ENCODE measurements around the gene PLAGL2. TPM values are rescaled to one million over a fixed set of nuclear protein-coding genes. Genes with fewer than 3 reads are reported as not detected.

PLAGL2 gene
- total and polyA plus RNA-seq, 9 of the 15 experiments (the other 6 are each of a cell fraction or from before 2014, with no cell fraction given) = 3.1 to 24.3 (median 6.4) TPM

GRCh38 chr20:32234135-32234808 is 26.7 kb upstream of the PLAGL2 start:
- Histone ChIP-seq H3K9ac (ENCODE audit: insufficient read depth in 1 of 2, low read depth in 2 of 2, low read length in 2 of 2) (no peak overlapping the region), H3K4me3 (no peak overlapping the region), H2AFZ (ENCODE audit: low read depth, low read length) (no peak overlapping the region), H3K4me2 (ENCODE audit: insufficient read depth, low read length) (no peak overlapping the region), H3K27ac (ENCODE audit: extremely low read depth, low read depth, low read length) (no peak overlapping the region), H3K36me3 (ENCODE audit: control insufficient read depth, insufficient read depth, low read length) (peaks cover 67% of the 10 kb centered on the region), H3K9me1 (ENCODE audit: control insufficient read depth, insufficient read depth, low read length) (peaks cover 3% of the 10 kb centered on the region), H3K27me3 (ENCODE audit: control insufficient read depth in 2 of 2, insufficient read depth in 2 of 2, low read length in 2 of 2) (no peaks in the 10 kb centered on the region), H3K9me3 (replicated peaks; ENCODE audit: control insufficient read depth, insufficient read depth, low read depth, low read length) (no peaks in the 10 kb centered on the region), H4K20me1 (replicated peaks; ENCODE audit: control insufficient read depth, insufficient read depth, low read length) (peaks cover 4% of the 10 kb centered on the region; the same call in 1 of the 2 replicates), H3K79me2 (ENCODE audit: control insufficient read depth, insufficient read depth, low read length) (no peaks in the 10 kb centered on the region), H3K4me1 (replicated peaks in 1 of 2; ENCODE audit: control insufficient read depth in 2 of 2, insufficient read depth in 2 of 2, low read length in 2 of 2) (no peaks in the 10 kb centered on the region)
- WGBS (ENCODE audit: insufficient coverage, low coverage, missing lambda C conversion rate) = 90% methylated on average over 10 of the region's 13 CpGs
- FAIRE-seq = no peak
- TF ChIP-seq MTF1 (CRISPR knock-in tag; IDR thresholded peaks at IDR 0.05; ENCODE audit: borderline replicate concordance) = no peak
- no peak for TF ChIP-seq CBX1 (IDR thresholded peaks at IDR 0.05; ENCODE audit: low read depth)
- TF ChIP-seq, protein P1, sequence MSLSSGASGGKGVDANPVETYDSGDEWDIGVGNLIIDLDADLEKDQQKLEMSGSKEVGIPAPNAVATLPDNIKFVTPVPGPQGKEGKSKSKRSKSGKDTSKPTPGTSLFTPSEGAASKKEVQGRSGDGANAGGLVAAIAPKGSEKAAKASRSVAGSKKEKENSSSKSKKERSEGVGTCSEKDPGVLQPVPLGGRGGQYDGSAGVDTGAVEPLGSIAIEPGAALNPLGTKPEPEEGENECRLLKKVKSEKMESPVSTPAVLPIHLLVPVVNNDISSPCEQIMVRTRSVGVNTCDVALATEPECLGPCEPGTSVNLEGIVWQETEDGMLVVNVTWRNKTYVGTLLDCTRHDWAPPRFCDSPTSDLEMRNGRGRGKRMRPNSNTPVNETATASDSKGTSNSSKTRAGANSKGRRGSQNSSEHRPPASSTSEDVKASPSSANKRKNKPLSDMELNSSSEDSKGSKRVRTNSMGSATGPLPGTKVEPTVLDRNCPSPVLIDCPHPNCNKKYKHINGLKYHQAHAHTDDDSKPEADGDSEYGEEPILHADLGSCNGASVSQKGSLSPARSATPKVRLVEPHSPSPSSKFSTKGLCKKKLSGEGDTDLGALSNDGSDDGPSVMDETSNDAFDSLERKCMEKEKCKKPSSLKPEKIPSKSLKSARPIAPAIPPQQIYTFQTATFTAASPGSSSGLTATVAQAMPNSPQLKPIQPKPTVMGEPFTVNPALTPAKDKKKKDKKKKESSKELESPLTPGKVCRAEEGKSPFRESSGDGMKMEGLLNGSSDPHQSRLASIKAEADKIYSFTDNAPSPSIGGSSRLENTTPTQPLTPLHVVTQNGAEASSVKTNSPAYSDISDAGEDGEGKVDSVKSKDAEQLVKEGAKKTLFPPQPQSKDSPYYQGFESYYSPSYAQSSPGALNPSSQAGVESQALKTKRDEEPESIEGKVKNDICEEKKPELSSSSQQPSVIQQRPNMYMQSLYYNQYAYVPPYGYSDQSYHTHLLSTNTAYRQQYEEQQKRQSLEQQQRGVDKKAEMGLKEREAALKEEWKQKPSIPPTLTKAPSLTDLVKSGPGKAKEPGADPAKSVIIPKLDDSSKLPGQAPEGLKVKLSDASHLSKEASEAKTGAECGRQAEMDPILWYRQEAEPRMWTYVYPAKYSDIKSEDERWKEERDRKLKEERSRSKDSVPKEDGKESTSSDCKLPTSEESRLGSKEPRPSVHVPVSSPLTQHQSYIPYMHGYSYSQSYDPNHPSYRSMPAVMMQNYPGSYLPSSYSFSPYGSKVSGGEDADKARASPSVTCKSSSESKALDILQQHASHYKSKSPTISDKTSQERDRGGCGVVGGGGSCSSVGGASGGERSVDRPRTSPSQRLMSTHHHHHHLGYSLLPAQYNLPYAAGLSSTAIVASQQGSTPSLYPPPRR (CRISPR knock-in tag; IDR thresholded peaks at IDR 0.05; ENCODE audit: borderline replicate concordance) = no peak
- no peak for TF ChIP-seq ELK1 (CRISPR knock-in tag; IDR thresholded peaks at IDR 0.05)
- TF ChIP-seq SAFB2 (IDR thresholded peaks at IDR 0.05; ENCODE audit: borderline replicate concordance, low read depth, low read length, severe bottlenecking) = no peak
- no peak for DNase-seq (ENCODE audit: extremely low read depth in 1 of 4, low spot score in 3 of 4)
- POLR2A ChIA-PET = interaction anchor here (0.8 to 1.0 kb wide), 2 partner anchors 9 to 25 kb away, joined by 3 read pairs; no protein-coding TSS in a partner anchor
- BruUV-seq (replicated peaks) = no TSS peak
- intact Hi-C loops (cut with micrococcal nuclease) (no loop called here), in situ Hi-C loops (cut with MboI) (no loop called here)
- CTCF ChIA-PET (ENCODE audit: low intra/inter-chr PET ratio) = no interaction called here
- ATAC-seq = no peak
